Immature natural killer cell (primary cell): Measurements from ENCODE around the gene RBM17. TPM values are rescaled to one million over a fixed set of nuclear protein-coding genes. Genes with fewer than 3 reads are reported as not detected.
A peak's percentile ranks its signal among the peaks of the same experiment; 100 is the strongest.
"Not testable (repeated sequence)": the region's sequence is repeated elsewhere in the genome, so short reads cannot be mapped to it uniquely, and the experiment has no call there.

Source experiments
- DNase-seq, 3 donors: peaks; one replicate each; pipeline ENCODE4 v3.0.0; 2022; ENCODE audit warnings: mixed read lengths in 1 of 3
- H3K27ac Mint-ChIP-seq, 6 donors: one replicate each; pipeline ENCODE4 v1.8.0; 2020; ENCODE audit warnings: mixed read lengths in 6 of 6, mild to moderate bottlenecking in 5 of 6, inconsistent platforms in 4 of 6, moderate library complexity in 3 of 6
- H3K27me3 Mint-ChIP-seq, 3 donors: one replicate each; pipeline ENCODE4 v1.8.0; 2020 to 2021; ENCODE audit warnings: low read depth in 3 of 3, mild to moderate bottlenecking in 3 of 3, mixed read lengths in 3 of 3, moderate library complexity in 3 of 3, inconsistent platforms in 1 of 3
- H3K36me3 Mint-ChIP-seq, 3 donors: one replicate each; pipeline ENCODE4 v1.8.0; 2020; ENCODE audit warnings: mixed read lengths in 3 of 3, inconsistent platforms in 2 of 3, mild to moderate bottlenecking in 2 of 3
- H3K4me1 Mint-ChIP-seq, 2 donors: one replicate each; pipeline ENCODE4 v1.8.0; 2020; ENCODE audit warnings: inconsistent platforms in 2 of 2, mild to moderate bottlenecking in 2 of 2, mixed read lengths in 2 of 2, moderate library complexity in 1 of 2
- H3K4me3 Mint-ChIP-seq, 5 donors: one replicate each; pipeline ENCODE4 v1.8.0; 2020; ENCODE audit warnings: mild to moderate bottlenecking in 5 of 5, mixed read lengths in 5 of 5, inconsistent platforms in 3 of 5, moderate library complexity in 3 of 5
- H3K9me3 Mint-ChIP-seq, 6 donors: one replicate each; pipeline ENCODE4 v1.8.0; 2020; ENCODE audit warnings: mild to moderate bottlenecking in 6 of 6, mixed read lengths in 6 of 6, inconsistent platforms in 4 of 6, moderate library complexity in 3 of 6
- polyA plus RNA-seq, 3 donors: library from polyadenylated mRNA; unstranded; fragments of 300-500 nt; fragmentation: Illumina TruSeq; gene quantifications; one replicate each; pipeline ENCODE4 v1.2.3, GENCODE V29; 2021

The RBM17 gene
- polyA plus RNA-seq, 3 donors from 2014 or later = 30.9 to 91.5 (median 55.5) TPM

- H3K4me1 Mint-ChIP-seq = peaks cover 47 to 73% of the 10 kb centered on the region in 2 donors
- peak within 1 kb of the TSS in 5 of 6 donors; percentile 9 to 69 (median 50) for H3K27ac Mint-ChIP-seq
These were observed 26.6 kb upstream of the RBM17 start, which contains the start of gene IL2RA for GRCh38 chr10:6062101-6062771. Gene IL2RA, minus strand, starts transcription at chr10:6062367. Its CDS starts 216 bp downstream, at chr10:6062151.

DNA sequence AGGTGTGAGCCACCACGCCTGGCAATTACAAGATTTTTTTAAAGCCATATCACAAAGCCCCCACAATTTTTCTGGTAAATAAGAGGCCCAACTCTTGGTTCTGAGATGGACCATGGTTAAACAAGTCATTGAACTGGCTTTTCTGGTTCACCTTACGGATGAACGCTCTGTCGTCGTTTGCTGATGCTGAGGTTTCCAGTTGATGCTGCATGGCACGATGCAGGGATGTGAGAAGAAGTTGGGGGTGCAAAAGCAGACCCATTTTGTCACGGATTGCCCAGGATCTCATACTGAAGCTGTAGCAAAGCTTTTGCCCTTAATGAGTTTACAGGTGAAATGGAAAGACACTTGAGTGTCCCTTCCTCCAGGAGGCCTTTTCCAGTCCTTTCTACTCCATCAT is 24.7 kb upstream of the RBM17 start:
- DNase-seq = no peak
- Mint-ChIP-seq H3K4me1 (peaks cover 52 to 71% of the 10 kb centered on the region in 2 donors), H3K9me3 (peaks cover 0 to 1% (median 0%) of the 10 kb centered on the region in 6 donors), H3K36me3 (peaks cover 0 to 3% (median under 1%) of the 10 kb centered on the region in 3 donors), H3K27me3 (peaks cover 8 to 12% (median 8%) of the 10 kb centered on the region in 3 donors), H3K27ac (no peak overlapping the region), H3K4me3 (no peak overlapping the region)

More at GRCh38 chr10:6062101-6062771, 26.6 kb upstream of the RBM17 start, which contains the start of gene IL2RA:
- H3K9me3 Mint-ChIP-seq = peaks cover 0 to 1% (median 0%) of the 10 kb centered on the region in 6 donors
- peak within 1 kb of the TSS; percentile 72 to 84 (median 78) for H3K4me3 Mint-ChIP-seq
- peak; percentile 38 to 45 (median 42) for DNase-seq
- peaks cover 6 to 8% (median 7%) of the 10 kb centered on the region in 3 donors for H3K27me3 Mint-ChIP-seq
- H3K36me3 Mint-ChIP-seq = peaks cover 0 to 4% (median under 1%) of the 10 kb centered on the region in 3 donors

DNA sequence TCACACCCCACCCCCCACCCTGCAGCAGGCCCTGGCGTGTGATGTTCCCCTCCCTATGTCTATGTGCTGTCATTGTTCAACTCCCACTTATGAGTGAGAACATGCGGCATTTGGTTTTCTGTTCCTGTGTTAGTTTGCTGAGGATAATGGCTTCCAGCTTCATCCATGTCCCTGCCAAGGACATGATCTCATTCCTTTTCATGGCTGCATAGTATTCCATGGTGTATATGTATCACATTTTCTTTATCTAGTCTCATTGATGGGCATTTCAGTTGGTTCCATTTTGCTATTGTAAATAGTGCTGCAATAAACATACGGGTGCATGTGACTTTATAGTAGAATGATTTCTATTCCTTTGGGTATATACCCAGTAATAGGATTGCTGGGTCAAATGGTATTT is 24.1 kb upstream of the RBM17 start:
- Mint-ChIP-seq H3K4me3 (peak overlapping the region in 3 of 5 donors; percentile 26 to 62 (median 35)), H3K4me1 (peaks cover 50 to 65% of the 10 kb centered on the region in 2 donors), H3K27me3 (peaks cover 8 to 12% (median 10%) of the 10 kb centered on the region in 3 donors)
- H3K9me3 Mint-ChIP-seq, H3K27ac Mint-ChIP-seq, H3K36me3 Mint-ChIP-seq, DNase-seq: not testable (repeated sequence)

- Mint-ChIP-seq H3K4me1 (peaks cover 47 to 61% of the 10 kb centered on the region in 2 donors), H3K27ac (peak overlapping the region in 5 of 6 donors; percentile 3 to 63 (median 54)), H3K27me3 (peaks cover 8 to 14% (median 12%) of the 10 kb centered on the region in 3 donors), H3K36me3 (peaks cover 0 to 3% (median 0%) of the 10 kb centered on the region in 3 donors), H3K9me3 (peaks cover 0 to 1% (median 0%) of the 10 kb centered on the region in 6 donors), H3K4me3 (peak overlapping the region; percentile 7 to 62 (median 26))
- DNase-seq = peak; percentile 47 to 59 (median 57)
These were observed 23.4 kb upstream of the RBM17 start for GRCh38 chr10:6065406-6065805.

DNA sequence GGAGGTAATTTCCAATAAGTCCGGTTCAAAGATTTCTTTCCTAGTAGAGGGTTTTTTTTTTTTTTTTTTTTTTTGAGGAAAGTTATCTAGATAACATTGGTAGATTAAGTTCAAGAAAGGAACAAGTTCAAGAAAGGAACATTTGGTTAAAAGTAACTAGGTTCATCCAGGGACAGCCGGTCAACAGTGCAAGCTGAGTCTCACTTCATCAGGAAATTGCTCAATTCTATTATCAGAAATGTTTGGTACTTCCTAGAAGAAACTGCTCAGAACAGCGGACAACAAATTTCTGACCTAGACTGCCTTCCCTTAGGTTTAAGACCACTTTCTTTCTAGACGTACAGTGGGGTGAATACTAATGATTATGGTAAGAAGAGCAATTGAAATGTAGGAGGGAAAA is 23.0 kb upstream of the RBM17 start:
- H3K4me3 Mint-ChIP-seq = peak overlapping the region; percentile 2 to 62 (median 14)
- H3K36me3 Mint-ChIP-seq = peaks cover 0 to 3% (median 0%) of the 10 kb centered on the region in 3 donors
- no peak for DNase-seq
- peaks cover 44 to 57% of the 10 kb centered on the region in 2 donors for H3K4me1 Mint-ChIP-seq
- H3K27ac Mint-ChIP-seq = peak overlapping the region; percentile 3 to 63 (median 54)
- H3K27me3 Mint-ChIP-seq = peaks cover 8 to 17% (median 12%) of the 10 kb centered on the region in 3 donors
- peaks cover 0 to 1% (median 0%) of the 10 kb centered on the region in 6 donors for H3K9me3 Mint-ChIP-seq

GRCh38 chr10:6067457-6067856 is 21.4 kb upstream of the RBM17 start:
- DNase-seq = no peak
- peaks cover 32 to 41% of the 10 kb centered on the region in 2 donors for H3K4me1 Mint-ChIP-seq
- peaks cover 0 to 1% (median 0%) of the 10 kb centered on the region in 6 donors for H3K9me3 Mint-ChIP-seq
- H3K4me3 Mint-ChIP-seq = peak overlapping the region in 1 of 5 donors; percentile 12
- H3K36me3 Mint-ChIP-seq = peaks cover 0 to 3% (median 0%) of the 10 kb centered on the region in 3 donors
- peaks cover 4 to 20% (median 6%) of the 10 kb centered on the region in 3 donors for H3K27me3 Mint-ChIP-seq
- peak overlapping the region in 1 of 6 donors; percentile 84 for H3K27ac Mint-ChIP-seq

- Mint-ChIP-seq H3K27ac (no peak overlapping the region), H3K4me1 (peaks cover 30 to 35% of the 10 kb centered on the region in 2 donors), H3K27me3 (peaks cover 4 to 20% (median 5%) of the 10 kb centered on the region in 3 donors), H3K4me3 (no peak overlapping the region), H3K9me3 (peaks cover 0 to 1% (median 0%) of the 10 kb centered on the region in 6 donors), H3K36me3 (peaks cover 0 to 3% (median 0%) of the 10 kb centered on the region in 3 donors)
- DNase-seq = no peak
These were observed 20.8 kb upstream of the RBM17 start for GRCh38 chr10:6068006-6068405.

DNA sequence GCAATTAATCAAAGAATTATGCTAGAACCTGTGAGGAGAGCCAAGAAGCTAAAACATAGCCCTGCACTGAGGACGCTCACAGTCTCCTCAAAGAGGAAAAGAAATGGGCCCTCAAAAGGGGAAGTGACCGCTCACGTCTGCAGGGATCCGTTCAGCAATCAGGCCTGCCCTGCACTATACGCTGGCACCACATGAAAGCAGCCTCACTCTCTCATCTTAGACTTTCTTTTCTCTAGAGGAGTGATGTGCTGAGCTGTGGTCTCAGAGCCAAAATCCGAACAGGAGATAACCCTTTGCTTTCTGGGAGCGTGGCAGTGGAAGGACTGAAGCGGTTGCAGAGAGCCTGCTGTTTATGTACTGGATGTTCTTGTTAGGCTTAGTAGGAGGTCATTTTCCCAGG is 20.4 kb upstream of the RBM17 start:
- peaks cover 0 to 1% (median 0%) of the 10 kb centered on the region in 6 donors for H3K9me3 Mint-ChIP-seq
- H3K36me3 Mint-ChIP-seq = peaks cover 0 to 3% (median 0%) of the 10 kb centered on the region in 3 donors
- H3K4me1 Mint-ChIP-seq = peaks cover 30 to 34% of the 10 kb centered on the region in 2 donors
- peaks cover 4 to 22% (median 6%) of the 10 kb centered on the region in 3 donors for H3K27me3 Mint-ChIP-seq
- no peak overlapping the region for H3K4me3 Mint-ChIP-seq
- DNase-seq = no peak
- no peak overlapping the region for H3K27ac Mint-ChIP-seq

DNA sequence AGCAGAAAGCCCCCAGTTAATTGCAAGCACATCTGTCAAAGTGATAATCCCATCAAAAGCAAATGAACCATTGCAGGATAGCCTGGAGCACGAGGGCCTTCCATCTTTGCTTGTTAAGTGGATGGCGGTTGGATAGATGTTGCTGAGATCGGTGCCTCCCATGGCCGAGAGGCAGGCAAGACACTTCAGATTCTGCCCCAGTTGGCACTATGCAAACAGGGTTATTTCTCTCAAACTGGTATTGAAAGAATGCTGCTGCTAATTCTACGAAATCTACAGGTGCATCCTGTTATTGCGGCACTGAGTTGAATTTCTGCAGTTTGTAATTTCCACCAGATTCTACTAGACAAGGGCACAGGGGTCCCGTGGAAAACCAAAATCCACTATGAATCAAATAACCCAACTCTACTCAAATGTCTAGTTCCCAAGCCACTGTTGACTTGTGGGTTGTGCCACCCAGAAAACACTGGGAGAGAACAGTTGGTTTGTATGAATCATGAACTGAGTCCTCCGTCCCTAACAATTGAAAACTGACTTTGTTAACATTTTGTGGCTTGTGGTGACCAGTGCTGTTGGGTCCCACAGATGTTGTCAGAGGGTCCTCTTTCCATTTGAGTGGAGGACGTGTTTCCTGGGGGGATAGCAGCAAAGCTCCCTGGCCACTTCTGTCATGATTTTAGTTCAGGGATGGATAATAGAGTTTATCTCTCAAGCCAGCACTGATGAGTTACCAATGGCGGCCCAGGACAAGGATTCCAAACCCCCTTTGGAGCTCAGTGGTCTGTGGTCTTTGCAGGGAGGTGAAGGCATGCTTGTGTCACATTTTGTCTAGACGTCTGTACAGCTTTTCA is 19.5 kb upstream of the RBM17 start:
- peaks cover 30 to 34% of the 10 kb centered on the region in 2 donors for H3K4me1 Mint-ChIP-seq
- no peak overlapping the region for H3K4me3 Mint-ChIP-seq
- no peak for DNase-seq
- H3K36me3 Mint-ChIP-seq = peaks cover 0 to 3% (median 2%) of the 10 kb centered on the region in 3 donors
- H3K27ac Mint-ChIP-seq = no peak overlapping the region
- H3K9me3 Mint-ChIP-seq = peaks cover 0 to 1% (median 0%) of the 10 kb centered on the region in 6 donors
- peaks cover 2 to 25% (median 10%) of the 10 kb centered on the region in 3 donors for H3K27me3 Mint-ChIP-seq

DNA sequence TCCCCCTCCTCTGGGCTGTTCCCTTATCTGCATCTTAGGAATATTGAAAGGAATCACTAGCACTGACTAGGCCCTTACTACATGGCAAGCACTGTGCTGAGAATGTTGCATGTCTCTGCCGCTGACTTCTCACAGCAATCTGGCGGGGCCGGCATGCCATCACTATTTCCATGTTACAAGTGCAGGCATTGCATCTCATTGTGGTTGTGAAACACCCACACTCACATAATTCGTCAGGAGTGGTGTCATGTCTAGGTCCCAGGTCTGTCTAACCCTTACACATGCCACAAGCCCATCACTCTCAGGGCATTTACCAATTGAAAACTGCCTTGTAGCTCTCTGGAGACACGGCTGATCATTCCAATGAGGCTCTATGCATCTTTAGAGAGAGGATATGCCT is 18.2 kb upstream of the RBM17 start:
- peaks cover 0 to 8% (median 3%) of the 10 kb centered on the region in 3 donors for H3K36me3 Mint-ChIP-seq
- H3K9me3 Mint-ChIP-seq = peaks cover 0 to 1% (median 0%) of the 10 kb centered on the region in 6 donors
- H3K27me3 Mint-ChIP-seq = peaks cover 2 to 29% (median 16%) of the 10 kb centered on the region in 3 donors
- no peak overlapping the region for H3K4me3 Mint-ChIP-seq
- H3K27ac Mint-ChIP-seq = no peak overlapping the region
- no peak for DNase-seq
- H3K4me1 Mint-ChIP-seq = peaks cover 18 to 23% of the 10 kb centered on the region in 2 donors

- Mint-ChIP-seq H3K27ac (peak overlapping the region in 1 of 6 donors; percentile 43), H3K4me1 (peaks cover 10 to 15% of the 10 kb centered on the region in 2 donors), H3K4me3 (no peak overlapping the region), H3K36me3 (peaks cover 0 to 8% (median 3%) of the 10 kb centered on the region in 3 donors), H3K9me3 (no peaks in the 10 kb centered on the region), H3K27me3 (peaks cover 2 to 29% (median 16%) of the 10 kb centered on the region in 3 donors)
- DNase-seq = no peak
These were observed 17.4 kb upstream of the RBM17 start for GRCh38 chr10:6071181-6072175.

GRCh38 chr10:6072215-6072934 is 16.5 kb upstream of the RBM17 start:
- Mint-ChIP-seq H3K4me3 (peak overlapping the region in 1 of 5 donors; percentile 22), H3K27ac (no peak overlapping the region), H3K4me1 (peaks cover 5 to 8% of the 10 kb centered on the region in 2 donors), H3K9me3 (no peaks in the 10 kb centered on the region), H3K36me3 (peaks cover 0 to 8% (median 2%) of the 10 kb centered on the region in 3 donors), H3K27me3 (peaks cover 2 to 29% (median 16%) of the 10 kb centered on the region in 3 donors)
- DNase-seq = no peak
